GM10248 (cell line): Measurements from ENCODE around the gene PROC.
A peak's percentile ranks its signal among the peaks of the same experiment; 100 is the strongest.

Source experiments
- CTCF ChIA-PET: fragments of 300-600 bp; sonication (Branson Sonifier 250); formaldehyde crosslinking; extraction: SDS; loops from one replicate; lab custom pipeline; 2021; ENCODE audit warnings: antibody characterized with exemption; lab: Yijun Ruan, JAX
- POLR2A ChIA-PET: fragments of 350-650 bp; sonication (Branson Sonifier 250); formaldehyde crosslinking; extraction: SDS; loops from one replicate; lab custom pipeline; 2020; ENCODE audit warnings: antibody characterized with exemption; lab: Yijun Ruan, JAX
- DNase-seq: peaks from one replicate; pipeline ENCODE4 v3.0.0; 2012; ENCODE audit errors: extremely low spot score
- CTCF ChIP-seq: IDR thresholded peaks from 2 replicates; pipeline ENCODE4 v1.5.1; 2012; ENCODE audit warnings: mild to moderate bottlenecking, low read depth; ENCODE audit errors: extremely low read depth, missing control alignments, control extremely low read depth

Gene PROC

GRCh38 chr2:127415593-127416505, 2.4 kb upstream of the PROC start:
- TF ChIP-seq CTCF, result peak; percentile 70
- CTCF ChIA-PET, result interaction anchor here (0.6 to 3.3 kb wide), 25 partner anchors 9 to 122 kb away, joined by 3 to 12 read pairs (median 4); partner anchors contain the start of gene ERCC3
- POLR2A ChIA-PET, result no interaction called here
- peak; percentile 84 for DNase-seq

- TF ChIP-seq CTCF, result no peak
- DNase-seq, result no peak
- POLR2A ChIA-PET, result interaction anchor here (0.5 kb wide), 1 partner anchor 477 kb away, joined by 3 read pairs; no protein-coding TSS in a partner anchor
- CTCF ChIA-PET, result interaction anchor here (0.9 to 3.3 kb wide), 16 partner anchors 15 to 96 kb away, joined by 3 to 12 read pairs (median 3); no protein-coding TSS in a partner anchor
Observed at GRCh38 chr2:127416506-127417001, 1.7 kb upstream of the PROC start.

GRCh38 chr2:127417406-127417805, 821 bp upstream of the PROC start:
- POLR2A ChIA-PET, result no interaction called here
- TF ChIP-seq CTCF, result no peak
- DNase-seq, result no peak
- CTCF ChIA-PET, result interaction anchor here (1.1 to 2.3 kb wide), 3 partner anchors 38 to 93 kb away, joined by 3 to 8 read pairs (median 3); no protein-coding TSS in a partner anchor

- CTCF ChIA-PET, result interaction anchor here (1.4 kb wide), 1 partner anchor 17 kb away, joined by 4 read pairs; no protein-coding TSS in a partner anchor
- POLR2A ChIA-PET, result no interaction called here
- TF ChIP-seq CTCF, result no peak
- DNase-seq, result no peak
Observed at GRCh38 chr2:127419112-127419430, 844 bp downstream of the PROC start.

GRCh38 chr2:127419448-127420038, 1.3 kb downstream of the PROC start:
- no peak for DNase-seq
- CTCF ChIA-PET, result interaction anchor here (1.4 kb wide), 1 partner anchor 17 kb away, joined by 4 read pairs; no protein-coding TSS in a partner anchor
- no peak for TF ChIP-seq CTCF
- POLR2A ChIA-PET, result no interaction called here
